Activated T-helper 1 cell treated with anti-CD3 and anti-CD28 coated beads, Interleukin-12 subunit alpha, Interleukin-12 subunit beta, Interleukin-2, Interleukin-4 antibody, amounts not matched to agents 30 ng/mL and 10 ng/mL and 1 ng/mL, durations not matched to agents 14 hours and 24 hours and 36 hours (primary cell): ENCODE data around the gene FLYWCH1. TPM values are rescaled to one million over a fixed set of nuclear protein-coding genes. Genes with fewer than 3 reads are reported as not detected.
"Not testable (repeated sequence)": the region's sequence is repeated elsewhere in the genome, so short reads cannot be mapped to it uniquely, and the experiment has no call there.

Experiments
- DNase-seq: peaks from one replicate; pipeline ENCODE4 v3.0.0; 2021; ENCODE audit warnings: low spot score
- H3K27ac Mint-ChIP-seq: one replicate; pipeline ENCODE4 v1.8.0; 2021; ENCODE audit warnings: mild to moderate bottlenecking, mixed read lengths
- H3K27me3 Mint-ChIP-seq: one replicate; pipeline ENCODE4 v1.8.0; 2022; ENCODE audit warnings: mild to moderate bottlenecking, moderate library complexity, mixed read lengths; ENCODE audit not compliant: insufficient read depth
- H3K36me3 Mint-ChIP-seq: one replicate; pipeline ENCODE4 v1.8.0; 2021; ENCODE audit warnings: low read depth, mixed read lengths
- H3K4me1 Mint-ChIP-seq: one replicate; pipeline ENCODE4 v1.8.0; 2021; ENCODE audit warnings: low read depth, mixed read lengths
- H3K4me3 Mint-ChIP-seq: one replicate; pipeline ENCODE4 v1.8.0; 2021; ENCODE audit warnings: mild to moderate bottlenecking, moderate library complexity, mixed read lengths
- H3K9me3 Mint-ChIP-seq: one replicate; pipeline ENCODE4 v1.8.0; 2021; ENCODE audit warnings: mixed read lengths
- intact Hi-C: fragments of 100-400 bp; cut with micrococcal nuclease; formaldehyde crosslinking; loops from one replicate; pipeline ENCODE4 v1.15.1; 2024
- total RNA-seq: library from RNA; stranded (reverse); gene quantifications from 2 replicates; pipeline ENCODE4 v1.2.3, GENCODE V29; 2022

The FLYWCH1 gene
- total RNA-seq, 1 donor from 2014 or later = 61.1 TPM

DNA sequence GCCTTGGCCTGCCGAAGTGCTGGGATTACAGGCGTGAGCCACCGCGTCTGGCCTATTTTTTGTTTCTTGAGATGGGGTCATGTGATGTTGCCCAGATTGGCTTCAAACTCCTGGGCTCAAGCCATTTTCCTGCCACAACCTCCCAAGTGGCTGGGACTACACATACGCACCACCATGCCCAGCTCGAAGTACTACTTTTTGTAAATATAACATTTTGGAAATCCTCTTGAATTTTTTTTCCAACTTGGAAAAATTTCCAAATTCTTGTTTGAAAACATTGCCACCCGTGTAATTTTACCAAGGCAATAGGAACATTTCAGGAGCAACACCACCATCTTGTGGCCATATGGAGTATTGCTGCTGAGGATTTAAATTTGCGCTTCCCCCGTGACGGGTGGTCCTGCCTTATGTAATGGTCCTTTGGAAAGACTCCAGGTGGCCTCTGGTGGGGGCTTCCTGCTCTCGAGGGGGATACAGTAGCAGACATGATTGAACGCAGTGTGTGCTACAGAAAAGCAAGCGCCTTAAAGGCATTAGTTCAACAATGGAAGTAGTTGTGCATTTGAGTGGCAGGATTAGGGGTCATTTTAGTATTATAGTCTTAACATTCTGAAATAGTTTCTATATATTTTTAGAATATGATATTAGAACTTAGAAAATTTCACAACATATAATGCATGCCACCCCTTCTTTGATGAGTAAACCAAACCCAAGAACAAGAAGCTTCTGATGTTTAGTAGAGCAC is 8.0 kb downstream of the FLYWCH1 start:
- Mint-ChIP-seq H3K36me3 (peaks cover 14% of the 10 kb centered on the region), H3K9me3 (no peaks in the 10 kb centered on the region), H3K4me1 (peaks cover 12% of the 10 kb centered on the region), H3K4me3 (no peak overlapping the region), H3K27me3 (no peaks in the 10 kb centered on the region), H3K27ac (no peak overlapping the region)
- intact Hi-C loops = loop anchor here (1.0 kb wide), 4 partner anchors 8 to 45 kb away; partner anchors contain the start of gene FLYWCH1
- DNase-seq = peak; percentile 43

DNA sequence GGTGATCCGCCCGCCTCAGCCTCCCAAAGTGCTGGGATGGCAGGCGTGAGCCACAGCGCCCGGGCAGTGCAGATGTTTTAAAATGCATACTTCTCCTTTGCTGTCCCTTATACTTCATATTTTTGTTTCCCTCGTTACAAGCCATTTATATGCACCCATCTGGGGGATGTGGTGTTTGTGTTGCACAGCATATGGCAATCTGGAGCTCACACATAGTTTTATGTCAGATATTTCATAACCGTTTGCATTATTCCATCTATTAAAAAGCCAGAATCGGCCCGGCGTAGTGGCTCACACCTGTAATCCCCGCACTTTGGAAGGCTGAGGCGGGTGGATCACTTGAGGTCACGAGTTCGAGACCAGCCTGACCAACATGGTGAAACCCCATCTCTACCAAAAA is 11.8 kb downstream of the FLYWCH1 start:
- Mint-ChIP-seq H3K4me3 (no peak overlapping the region), H3K36me3 (peaks cover 8% of the 10 kb centered on the region), H3K9me3 (no peaks in the 10 kb centered on the region), H3K27me3 (no peaks in the 10 kb centered on the region), H3K4me1 (peaks cover 28% of the 10 kb centered on the region), H3K27ac (no peak overlapping the region)
- intact Hi-C loops = no loop called here
- DNase-seq = no peak

DNA sequence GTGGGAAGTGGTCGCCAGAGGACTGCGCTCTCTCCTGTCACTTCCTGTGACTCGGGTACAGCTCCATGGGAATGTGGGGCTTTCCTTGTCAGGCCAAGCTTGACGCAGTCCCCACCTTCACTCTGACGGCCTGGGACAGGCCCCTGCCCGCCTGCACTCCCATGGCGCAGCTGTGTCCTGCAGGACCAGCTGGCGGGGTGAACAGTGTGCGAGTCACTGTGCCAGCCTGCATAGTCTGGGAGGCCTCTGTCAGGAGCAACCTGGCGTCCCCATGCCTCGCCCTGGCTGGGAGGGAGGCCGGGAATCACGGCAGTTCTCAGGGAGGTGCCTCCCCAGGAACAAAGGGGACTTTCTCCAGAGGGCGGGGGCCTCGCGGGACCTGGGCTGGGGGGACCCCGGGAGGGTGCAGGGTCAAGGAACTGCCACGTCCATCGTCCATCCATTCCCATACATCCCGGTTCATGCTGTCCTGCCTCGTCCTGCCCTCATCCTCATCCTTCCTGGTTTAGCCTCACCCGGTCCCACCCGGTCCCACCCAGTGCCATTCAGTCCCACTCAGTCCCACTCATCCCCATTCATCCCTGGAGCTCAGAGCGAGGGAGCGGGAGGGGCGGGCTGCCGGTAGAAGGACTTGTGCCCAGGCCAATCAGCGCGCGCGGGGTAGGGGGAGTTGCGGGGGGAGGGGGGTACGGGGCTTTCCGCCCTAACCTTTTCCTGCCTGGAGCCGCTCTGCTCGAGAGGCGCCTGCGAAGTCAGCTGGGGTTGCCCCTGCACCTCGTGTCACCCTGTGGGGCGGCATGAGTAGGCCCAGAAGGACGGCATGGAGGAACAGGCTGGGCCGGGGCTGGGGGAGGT is 13.4 kb downstream of the FLYWCH1 start:
- H3K27ac Mint-ChIP-seq = no peak overlapping the region
- H3K4me3 Mint-ChIP-seq = no peak overlapping the region
- peaks cover 23% of the 10 kb centered on the region for H3K4me1 Mint-ChIP-seq
- H3K27me3 Mint-ChIP-seq = no peaks in the 10 kb centered on the region
- no peak for DNase-seq
- no peaks in the 10 kb centered on the region for H3K9me3 Mint-ChIP-seq
- peaks cover 6% of the 10 kb centered on the region for H3K36me3 Mint-ChIP-seq
- intact Hi-C loops = no loop called here

DNA sequence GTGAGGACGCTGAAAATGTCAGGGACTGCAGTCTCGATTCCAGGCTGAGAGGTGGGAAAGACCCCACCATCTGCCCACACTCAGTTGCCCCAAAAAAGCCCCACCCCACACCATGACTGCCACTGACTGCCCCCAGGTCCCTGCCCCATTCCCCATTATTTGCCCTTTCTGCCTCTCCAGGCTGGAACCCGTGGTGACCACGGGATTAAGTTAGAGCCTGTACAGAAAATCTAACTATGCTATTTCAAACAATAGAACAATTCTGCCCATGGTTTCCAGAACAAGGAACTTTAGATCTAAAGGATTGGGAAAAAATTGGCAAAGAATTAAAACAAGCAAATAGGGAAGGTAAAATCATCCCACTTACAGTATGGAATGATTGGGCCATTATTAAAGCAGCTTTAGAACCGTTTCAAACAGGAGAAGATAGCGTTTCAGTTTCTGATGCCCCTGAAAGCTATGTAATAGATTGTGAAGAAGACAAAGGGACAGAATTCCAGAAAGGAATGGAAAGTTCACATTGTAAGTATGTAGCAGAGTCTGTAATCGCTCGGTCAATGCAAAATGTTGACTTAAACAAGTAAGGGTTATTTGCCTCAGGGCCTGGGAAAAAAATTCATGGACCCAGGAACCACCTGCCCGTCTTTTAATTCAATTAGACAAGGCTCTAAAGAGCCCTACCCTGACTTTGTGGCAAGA is 14.4 kb downstream of the FLYWCH1 start:
- peaks cover 6% of the 10 kb centered on the region for H3K36me3 Mint-ChIP-seq
- H3K27me3 Mint-ChIP-seq = no peaks in the 10 kb centered on the region
- H3K4me1 Mint-ChIP-seq = peaks cover 23% of the 10 kb centered on the region
- intact Hi-C loops = loop anchor here (2.0 kb wide), 1 partner anchor 51 kb away; no protein-coding TSS in a partner anchor
- no peak for DNase-seq
- no peaks in the 10 kb centered on the region for H3K9me3 Mint-ChIP-seq
- H3K4me3 Mint-ChIP-seq = no peak overlapping the region
- no peak overlapping the region for H3K27ac Mint-ChIP-seq

DNA sequence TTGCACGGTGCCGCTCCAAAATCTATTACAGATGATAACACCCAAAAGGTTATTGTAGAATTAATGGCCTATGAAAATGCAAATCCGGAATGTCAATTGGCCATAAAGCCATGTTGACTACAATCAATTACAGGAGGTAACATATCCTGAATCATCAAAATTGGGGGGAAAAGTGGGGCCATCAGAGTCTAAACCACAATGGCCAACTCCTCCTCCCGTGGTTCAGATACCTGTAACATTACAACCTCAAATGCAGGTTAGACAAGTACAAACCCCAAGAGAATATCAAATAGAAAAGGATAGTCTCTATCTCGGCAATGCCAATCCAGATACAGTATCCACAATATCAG is 14.9 kb downstream of the FLYWCH1 start:
- intact Hi-C loops = loop anchor here (2.0 kb wide), 1 partner anchor 52 kb away; no protein-coding TSS in a partner anchor
- H3K27me3 Mint-ChIP-seq = no peaks in the 10 kb centered on the region
- peaks cover 23% of the 10 kb centered on the region for H3K4me1 Mint-ChIP-seq
- no peak overlapping the region for H3K4me3 Mint-ChIP-seq
- peaks cover 6% of the 10 kb centered on the region for H3K36me3 Mint-ChIP-seq
- no peaks in the 10 kb centered on the region for H3K9me3 Mint-ChIP-seq
- no peak for DNase-seq
- no peak overlapping the region for H3K27ac Mint-ChIP-seq

DNA sequence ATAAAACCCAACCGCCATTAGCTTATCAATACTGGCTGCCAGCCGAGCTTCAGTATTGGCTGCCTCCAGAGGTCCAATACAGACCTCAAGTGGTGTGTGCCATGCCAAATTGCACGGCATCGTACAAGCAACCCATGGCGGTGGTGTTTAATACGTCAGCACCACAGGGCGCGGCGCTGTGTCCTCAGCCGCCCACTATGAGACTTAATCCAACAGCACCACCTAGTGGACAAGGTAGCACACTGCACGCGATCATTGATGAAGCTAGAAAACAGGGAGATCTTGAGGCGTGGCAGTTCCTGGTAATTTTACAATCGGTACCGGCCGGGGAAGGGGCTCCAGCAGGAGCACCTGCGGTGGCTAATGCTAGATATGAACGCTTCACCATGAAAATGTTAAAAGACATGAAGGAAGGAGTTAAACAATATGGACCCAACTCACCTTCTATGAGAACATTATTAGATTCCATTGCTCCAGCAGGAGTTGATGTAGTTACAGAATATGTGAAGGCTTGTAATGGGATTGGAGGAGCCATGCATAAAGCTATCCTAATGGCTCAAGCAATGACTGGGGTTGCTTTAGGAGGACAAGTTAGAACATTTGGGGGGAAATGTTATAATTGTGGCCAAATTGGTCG is 15.4 kb downstream of the FLYWCH1 start:
- peak; percentile 83 for DNase-seq
- no peaks in the 10 kb centered on the region for H3K27me3 Mint-ChIP-seq
- peaks cover 6% of the 10 kb centered on the region for H3K36me3 Mint-ChIP-seq
- H3K27ac Mint-ChIP-seq = no peak overlapping the region
- peaks cover 21% of the 10 kb centered on the region for H3K4me1 Mint-ChIP-seq
- no peaks in the 10 kb centered on the region for H3K9me3 Mint-ChIP-seq
- intact Hi-C loops = loop anchor here (1.0 to 2.0 kb wide), 4 partner anchors 8 to 52 kb away; partner anchors contain the start of gene FLYWCH1
- H3K4me3 Mint-ChIP-seq = no peak overlapping the region

DNA sequence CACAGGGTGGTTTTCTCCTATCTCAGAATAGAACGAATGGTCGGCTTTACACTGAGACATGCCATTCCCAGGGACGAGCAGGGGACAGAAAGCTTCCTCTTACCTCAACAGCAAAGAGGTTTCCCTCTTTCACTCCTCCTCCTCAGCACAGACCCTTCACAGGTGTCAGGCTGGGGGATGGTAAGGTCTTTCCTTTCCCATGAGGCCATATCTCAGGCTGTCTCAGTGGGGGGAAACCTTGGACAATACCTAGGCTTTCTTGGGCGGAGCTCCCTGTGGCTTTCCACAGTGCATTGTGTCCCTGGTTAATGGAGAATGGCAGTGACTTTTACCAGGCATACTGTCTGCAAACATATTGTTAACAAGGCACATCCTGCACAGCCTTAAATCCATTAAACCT is 16.4 kb downstream of the FLYWCH1 start:
- H3K9me3 Mint-ChIP-seq, intact Hi-C loops, H3K4me3 Mint-ChIP-seq, H3K27ac Mint-ChIP-seq, H3K27me3 Mint-ChIP-seq, DNase-seq, H3K36me3 Mint-ChIP-seq: not testable (repeated sequence)
- peaks cover 16% of the 10 kb centered on the region for H3K4me1 Mint-ChIP-seq

DNA sequence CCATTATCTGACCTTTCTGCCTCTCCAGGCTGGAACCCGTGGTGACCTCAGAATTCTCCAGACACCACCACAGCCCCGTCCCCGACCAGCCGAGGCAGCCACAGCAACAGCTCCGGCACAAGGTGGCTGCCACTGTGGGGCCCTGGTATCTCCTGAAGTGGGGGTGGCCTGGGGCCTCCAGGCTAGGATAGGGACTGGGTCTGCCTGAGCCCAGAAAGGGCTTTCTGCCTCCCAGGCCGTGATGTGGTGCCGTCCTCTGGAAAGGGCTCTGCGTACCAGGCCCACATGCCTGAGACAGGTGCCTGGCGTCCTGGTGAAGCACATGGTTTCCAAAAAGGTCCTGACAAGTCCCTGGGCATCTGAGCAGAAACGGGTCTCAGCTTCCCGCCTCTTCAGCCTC is 17.1 kb downstream of the FLYWCH1 start:
- Mint-ChIP-seq H3K9me3 (no peaks in the 10 kb centered on the region), H3K27ac (no peak overlapping the region), H3K27me3 (no peaks in the 10 kb centered on the region), H3K4me3 (no peak overlapping the region), H3K36me3 (no peaks in the 10 kb centered on the region), H3K4me1 (peaks cover 16% of the 10 kb centered on the region)
- intact Hi-C loops = no loop called here
- DNase-seq = no peak

DNA sequence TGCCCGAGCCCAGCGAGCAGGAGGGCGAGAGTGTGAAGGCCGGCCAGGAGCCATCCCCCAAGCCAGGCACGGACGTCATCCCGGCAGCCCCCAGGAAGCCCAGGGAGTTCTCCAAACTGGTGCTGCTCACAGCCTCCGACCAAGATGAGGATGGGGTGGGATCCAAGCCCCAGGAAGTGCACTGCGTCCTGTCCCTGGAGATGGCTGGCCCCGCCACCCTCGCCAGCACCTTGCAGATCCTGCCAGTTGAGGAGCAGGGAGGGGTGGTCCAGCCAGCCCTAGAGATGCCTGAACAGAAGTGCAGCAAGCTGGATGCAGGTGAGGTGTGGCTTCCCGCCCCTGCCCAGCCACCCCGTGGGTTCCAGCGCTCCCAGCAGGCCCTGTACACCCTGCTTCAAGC is 18.0 kb downstream of the FLYWCH1 start:
- H3K4me1 Mint-ChIP-seq = peaks cover 19% of the 10 kb centered on the region
- no peaks in the 10 kb centered on the region for H3K27me3 Mint-ChIP-seq
- H3K9me3 Mint-ChIP-seq = no peaks in the 10 kb centered on the region
- H3K4me3 Mint-ChIP-seq = no peak overlapping the region
- intact Hi-C loops = no loop called here
- no peak for DNase-seq
- H3K27ac Mint-ChIP-seq = no peak overlapping the region
- H3K36me3 Mint-ChIP-seq = peaks cover 8% of the 10 kb centered on the region

DNA sequence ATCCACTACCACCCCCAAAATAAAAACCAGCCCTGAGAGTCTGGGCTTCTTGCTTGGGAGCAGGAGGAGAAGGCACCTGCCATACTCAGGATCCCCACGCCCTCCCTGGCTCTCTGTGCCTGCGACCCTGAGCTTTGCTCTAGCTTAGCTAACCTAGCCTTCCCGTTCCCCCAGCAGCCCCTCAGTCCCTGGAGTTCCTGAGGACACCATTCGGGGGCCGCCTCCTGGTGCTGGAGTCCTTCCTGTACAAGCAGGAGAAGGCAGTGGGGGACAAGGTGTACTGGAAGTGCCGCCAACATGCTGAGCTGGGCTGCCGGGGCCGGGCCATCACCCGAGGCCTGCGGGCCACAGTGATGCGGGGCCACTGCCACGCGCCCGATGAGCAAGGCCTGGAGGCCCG is 18.5 kb downstream of the FLYWCH1 start:
- Mint-ChIP-seq H3K4me1 (peaks cover 21% of the 10 kb centered on the region), H3K27me3 (no peaks in the 10 kb centered on the region), H3K27ac (no peak overlapping the region), H3K9me3 (no peaks in the 10 kb centered on the region), H3K36me3 (peaks cover 10% of the 10 kb centered on the region), H3K4me3 (no peak overlapping the region)
- intact Hi-C loops = no loop called here
- no peak for DNase-seq

DNA sequence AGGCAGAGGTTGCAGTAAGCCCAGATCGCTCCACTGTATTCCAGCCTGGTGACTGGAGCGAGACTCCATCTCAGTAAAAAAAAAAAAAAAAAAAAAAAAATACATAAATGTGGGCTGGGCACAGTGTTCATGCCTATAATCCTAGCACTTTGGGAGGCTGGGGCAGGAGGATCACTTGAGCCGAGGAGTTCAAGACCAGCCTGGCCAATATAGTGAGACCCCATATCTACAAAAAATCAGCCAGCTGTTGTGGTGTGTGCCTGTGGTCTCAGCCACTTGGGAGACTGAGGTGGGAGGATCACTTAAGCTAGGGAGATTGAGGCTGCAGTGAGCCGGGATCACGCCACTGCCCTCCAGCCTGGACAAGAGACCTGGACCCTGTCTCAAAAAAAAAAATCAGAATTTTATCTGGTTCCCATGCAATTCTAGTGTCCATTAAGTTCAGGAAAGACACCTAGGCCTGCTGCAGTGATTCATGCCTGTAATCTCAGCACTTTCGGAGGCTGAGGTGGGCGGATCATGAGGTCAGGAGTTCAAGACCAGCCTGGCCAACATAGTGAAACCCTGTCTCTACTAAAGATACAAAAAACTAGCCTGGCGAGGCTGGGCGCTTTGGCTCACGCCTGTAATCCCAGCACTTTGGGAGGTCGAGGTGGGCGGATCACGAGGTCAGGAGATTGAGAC is 19.6 kb downstream of the FLYWCH1 start:
- H3K9me3 Mint-ChIP-seq, H3K27ac Mint-ChIP-seq, DNase-seq, intact Hi-C loops, H3K27me3 Mint-ChIP-seq, H3K4me3 Mint-ChIP-seq: not testable (repeated sequence)
- peaks cover 21% of the 10 kb centered on the region for H3K4me1 Mint-ChIP-seq
- peaks cover 11% of the 10 kb centered on the region for H3K36me3 Mint-ChIP-seq

DNA sequence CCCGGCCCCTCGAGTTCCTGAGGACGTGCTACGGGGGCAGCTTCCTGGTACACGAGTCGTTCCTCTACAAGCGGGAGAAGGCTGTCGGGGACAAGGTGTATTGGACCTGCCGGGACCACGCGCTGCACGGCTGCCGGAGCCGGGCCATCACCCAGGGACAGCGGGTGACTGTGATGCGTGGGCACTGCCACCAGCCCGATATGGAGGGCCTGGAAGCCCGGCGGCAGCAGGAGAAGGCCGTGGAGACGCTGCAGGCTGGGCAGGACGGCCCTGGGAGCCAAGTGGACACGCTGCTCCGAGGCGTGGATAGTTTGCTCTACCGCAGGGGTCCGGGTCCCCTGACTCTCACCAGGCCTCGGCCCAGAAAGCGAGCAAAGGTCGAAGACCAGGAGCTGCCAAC is 21.4 kb downstream of the FLYWCH1 start:
- peaks cover 11% of the 10 kb centered on the region for H3K36me3 Mint-ChIP-seq
- intact Hi-C loops = no loop called here
- H3K27ac Mint-ChIP-seq = no peak overlapping the region
- H3K27me3 Mint-ChIP-seq = no peaks in the 10 kb centered on the region
- no peak overlapping the region for H3K4me3 Mint-ChIP-seq
- no peaks in the 10 kb centered on the region for H3K9me3 Mint-ChIP-seq
- DNase-seq = no peak
- H3K4me1 Mint-ChIP-seq = peaks cover 9% of the 10 kb centered on the region
